Right forelimb (tissue), 1 donor: ENCODE results near the gene FBXO44.

Experiments used
- DNase-seq: peaks from one replicate; pipeline ENCODE4 v3.0.0-alpha.2; 2018

FBXO44 gene

DNA sequence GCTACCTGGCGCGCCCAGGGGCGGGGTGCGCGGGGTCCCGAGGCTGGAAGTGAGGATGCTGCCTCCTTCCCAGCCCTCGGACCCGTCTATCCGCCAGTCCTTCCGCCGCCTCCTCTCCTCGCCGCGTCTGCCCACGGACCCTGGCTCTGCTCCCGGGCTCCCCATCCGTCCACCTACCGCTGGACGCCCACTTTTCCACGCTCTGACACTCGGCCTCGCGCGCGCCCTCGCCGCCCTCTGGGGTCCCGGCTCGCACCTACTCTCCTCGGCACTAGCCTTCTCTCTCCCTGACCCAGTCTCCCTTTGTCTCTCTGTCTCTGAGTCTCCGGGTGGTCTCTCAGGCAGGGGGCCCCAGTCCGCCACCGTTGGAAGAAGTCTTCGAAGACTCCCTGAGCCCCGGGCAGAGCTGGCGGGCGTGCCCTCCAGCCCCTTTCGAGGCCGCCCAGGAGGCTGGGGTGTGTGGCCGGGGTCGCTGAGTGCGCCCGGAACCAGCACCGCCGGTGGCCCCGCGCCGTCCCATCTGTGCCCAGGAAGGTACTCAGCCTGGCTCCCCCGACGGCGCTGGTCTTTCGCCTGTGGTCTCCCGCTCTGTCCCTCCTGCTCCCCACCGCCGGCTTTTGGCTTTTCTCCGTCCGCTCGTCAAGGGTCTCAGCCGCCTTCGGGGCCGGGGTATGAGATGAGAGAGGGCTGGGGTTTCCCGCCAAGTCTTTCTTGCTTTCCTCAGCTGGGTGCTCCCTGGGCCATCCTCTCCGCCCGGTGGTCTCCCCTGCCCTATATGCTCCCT is 37.4 kb downstream of the FBXO44 start:
- no peak for DNase-seq

DNA sequence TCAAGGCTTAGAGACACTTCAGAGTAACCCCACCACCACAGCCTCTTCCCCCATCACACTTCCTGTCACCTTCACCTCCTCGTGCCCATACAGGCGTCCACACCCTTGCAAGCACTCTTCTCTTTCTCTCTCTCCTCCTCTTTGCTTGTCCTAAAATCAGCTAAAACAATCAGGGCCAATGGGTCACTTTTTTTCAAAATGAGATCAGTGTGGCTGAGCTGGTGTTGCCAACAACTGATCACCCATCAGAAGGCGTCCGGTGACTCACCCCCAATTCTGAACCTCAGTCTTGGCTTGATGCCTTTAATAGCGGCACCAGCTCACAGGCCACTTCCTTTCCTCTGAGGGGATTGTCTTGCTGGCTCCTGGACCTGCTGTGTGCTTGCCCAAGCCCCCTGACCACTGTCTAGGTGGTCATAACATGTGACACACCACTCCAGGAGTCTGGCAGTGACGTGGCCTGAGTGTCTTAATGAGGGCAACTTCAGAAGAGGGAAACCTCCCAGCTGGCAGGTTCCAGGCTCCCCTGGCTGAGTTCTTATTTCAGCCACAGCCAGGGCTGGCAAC is 38.4 kb downstream of the FBXO44 start:
- DNase-seq, result no peak

DNA sequence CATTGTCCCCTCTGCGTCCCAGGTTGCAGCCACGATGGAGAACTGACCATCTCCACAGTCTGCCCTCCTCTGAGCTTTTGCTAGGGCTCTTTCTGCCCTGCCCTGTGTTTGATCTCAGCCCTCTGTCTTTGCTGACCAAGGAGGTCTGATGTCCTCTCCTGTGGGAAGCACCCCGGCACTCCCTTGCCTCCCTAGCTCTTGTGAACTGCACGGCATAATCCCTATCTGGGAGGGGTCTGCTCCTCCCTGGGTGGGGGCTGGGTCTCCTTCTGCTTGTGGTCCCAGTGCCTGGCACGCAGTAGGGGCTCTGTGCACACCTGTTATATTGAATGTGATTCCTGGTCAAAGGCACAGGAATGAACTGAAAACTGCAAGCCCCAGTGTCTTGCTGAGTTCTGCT is 39.2 kb downstream of the FBXO44 start:
- DNase-seq, result no peak

DNA sequence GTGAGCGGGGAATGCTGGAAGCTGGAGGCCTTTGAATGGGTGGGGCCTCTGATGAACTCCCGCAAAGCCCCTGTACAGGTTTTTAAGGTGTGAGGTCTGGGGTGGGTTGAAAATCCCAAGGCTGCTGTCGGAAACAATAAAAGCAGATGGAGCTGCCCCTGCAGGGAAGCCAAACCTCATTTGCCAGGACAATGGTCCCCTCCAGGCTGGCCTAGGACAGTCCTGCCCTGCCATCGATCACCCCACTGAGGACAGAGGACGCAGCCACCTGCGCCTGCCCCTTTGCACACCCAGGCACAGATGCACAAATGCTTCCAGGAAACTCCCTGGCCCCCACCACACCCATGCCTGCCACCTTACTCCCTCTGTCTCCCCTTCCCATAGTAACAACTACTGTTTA is 41.2 kb downstream of the FBXO44 start:
- DNase-seq, result no peak

DNA sequence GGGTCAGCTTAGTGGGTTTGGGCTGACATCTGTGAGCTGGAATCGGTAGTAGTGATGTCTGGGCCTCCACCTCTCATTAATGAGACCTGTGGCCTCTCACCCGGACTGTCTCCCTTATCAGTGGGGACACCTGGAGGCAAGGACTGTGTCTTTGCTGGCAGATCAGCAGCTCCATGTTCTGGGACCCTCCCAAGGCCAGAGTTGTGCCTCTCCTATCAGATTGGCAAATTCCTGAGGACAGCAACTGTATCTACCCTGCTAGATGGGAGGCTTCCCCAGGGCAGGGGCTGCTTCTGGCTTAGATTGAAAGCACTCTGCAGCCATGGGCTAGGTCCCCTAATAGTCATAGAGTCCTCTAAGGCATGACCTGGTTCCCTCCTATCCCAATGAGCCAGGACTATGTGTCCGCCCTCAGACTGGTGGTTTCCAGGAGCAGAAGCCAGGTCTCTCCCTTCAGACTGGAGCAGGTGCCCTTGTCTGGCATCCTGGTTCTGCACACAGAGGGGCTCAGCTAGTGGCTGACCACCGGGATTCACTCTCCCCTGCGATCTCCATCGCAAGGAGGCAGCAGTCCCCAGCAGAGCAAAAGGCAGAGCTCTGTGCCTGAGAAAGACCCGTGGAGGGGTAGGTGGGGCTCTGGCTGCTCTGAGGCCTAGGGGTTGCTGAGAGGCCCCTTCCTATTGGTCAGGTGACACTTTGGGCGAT is 42.7 kb downstream of the FBXO44 start:
- no peak for DNase-seq

DNA sequence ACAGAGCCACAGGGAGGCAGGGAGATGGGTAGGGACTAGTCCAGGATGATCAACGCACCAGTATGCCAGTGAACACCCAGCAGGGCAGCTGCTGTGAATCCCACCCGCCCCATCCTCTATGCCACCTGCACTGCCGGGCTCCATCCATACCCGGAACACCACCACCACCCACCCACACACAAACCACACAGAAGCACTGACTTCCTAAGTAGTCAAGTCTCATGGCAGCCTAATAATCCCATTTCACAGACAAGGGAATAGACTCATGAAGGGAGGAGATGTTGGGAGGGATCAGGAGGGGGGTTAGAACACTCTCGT is 43.2 kb downstream of the FBXO44 start:
- DNase-seq, result no peak

DNA sequence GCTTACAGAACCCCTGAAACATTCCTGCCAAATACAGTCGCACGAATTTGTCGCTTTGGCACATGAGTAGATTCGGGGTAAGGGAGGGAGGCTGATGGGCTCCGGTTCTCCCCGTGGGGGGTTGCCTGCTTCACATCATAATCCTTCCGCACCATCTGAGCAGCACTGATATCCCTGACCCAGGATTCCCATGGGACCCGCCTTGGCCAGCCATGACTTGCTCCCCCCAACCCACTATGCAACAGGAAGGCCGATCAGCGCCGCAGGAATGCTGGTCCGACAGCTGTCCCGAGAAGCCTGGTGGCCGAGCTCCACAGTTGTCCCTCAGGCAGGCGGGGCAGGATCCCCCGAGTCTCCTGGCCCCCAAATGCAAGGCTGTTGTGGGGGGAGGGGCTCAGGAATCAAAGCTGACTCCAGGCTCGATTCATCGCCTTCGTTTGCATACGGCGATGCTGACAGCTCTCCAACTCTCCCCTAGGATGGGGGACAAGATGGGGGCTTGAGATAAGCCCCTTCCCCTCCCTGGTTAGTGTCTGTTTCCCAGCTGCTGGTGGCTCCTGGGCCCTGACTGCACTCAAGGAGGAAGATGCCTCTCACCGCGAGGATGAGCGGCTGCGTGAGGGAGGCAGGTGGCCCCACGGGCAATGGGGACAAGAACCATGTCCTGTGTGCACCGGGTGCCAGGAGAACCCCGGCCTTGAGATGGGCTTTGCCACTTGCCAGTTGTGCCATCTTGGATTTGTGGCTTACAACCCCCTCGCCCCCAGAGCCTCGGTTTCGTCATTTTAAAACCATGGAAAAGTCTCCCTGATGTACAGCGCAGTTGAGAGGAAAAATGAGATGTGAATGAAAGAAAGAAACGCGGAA is 46.2 kb downstream of the FBXO44 start:
- no peak for DNase-seq

DNA sequence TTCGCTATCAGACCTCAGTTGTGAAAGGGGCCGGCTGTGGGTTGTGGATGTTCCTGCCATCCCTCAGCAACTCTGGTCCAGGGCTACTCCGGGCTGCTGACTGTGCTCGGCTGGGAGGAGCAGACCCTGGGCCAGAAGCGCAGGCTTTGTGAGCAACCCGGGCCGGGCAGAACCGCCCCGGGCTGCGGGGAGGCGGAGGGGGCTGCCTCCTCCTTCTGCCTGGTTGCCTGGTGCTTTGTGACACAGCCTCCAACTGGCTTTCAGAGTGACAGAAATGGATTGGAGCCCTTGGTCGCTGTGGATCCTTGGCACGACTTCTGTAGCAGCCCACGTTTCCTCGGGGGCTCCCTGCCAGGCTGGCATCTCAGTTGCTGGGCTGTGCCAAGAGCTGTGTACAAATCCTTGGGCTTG is 46.9 kb downstream of the FBXO44 start:
- no peak for DNase-seq

DNA sequence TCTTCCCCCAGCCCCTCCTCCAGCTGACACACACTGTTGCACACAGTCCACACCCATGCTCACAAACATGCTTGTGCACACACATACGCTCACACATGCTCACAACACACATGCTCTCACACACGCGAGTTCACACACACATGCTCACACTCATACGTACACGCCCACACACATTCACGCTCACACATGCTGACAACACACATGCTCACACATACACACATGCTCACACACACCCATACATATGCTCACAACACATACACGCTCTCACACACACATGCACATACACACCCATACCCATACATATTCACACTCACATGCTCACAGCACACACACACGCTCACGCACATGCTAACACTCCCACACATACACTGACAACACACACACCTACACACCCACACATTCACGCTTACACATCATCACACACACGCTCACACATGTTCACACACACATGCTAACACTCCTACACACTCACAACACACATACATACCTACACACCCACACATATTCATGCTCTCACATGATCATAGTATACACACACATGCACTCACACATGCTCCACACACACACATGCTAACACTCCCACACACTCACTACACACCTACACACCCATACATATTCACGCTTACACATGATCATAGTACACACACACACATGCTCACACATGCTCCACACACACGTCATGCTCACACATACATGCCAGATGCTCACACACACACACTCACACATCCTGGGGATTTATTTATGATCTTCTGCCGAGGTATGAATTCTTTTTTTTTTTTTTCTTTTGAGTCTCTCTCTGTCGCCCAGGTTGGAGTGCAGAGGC is 47.5 kb downstream of the FBXO44 start:
- DNase-seq, result no peak

DNA sequence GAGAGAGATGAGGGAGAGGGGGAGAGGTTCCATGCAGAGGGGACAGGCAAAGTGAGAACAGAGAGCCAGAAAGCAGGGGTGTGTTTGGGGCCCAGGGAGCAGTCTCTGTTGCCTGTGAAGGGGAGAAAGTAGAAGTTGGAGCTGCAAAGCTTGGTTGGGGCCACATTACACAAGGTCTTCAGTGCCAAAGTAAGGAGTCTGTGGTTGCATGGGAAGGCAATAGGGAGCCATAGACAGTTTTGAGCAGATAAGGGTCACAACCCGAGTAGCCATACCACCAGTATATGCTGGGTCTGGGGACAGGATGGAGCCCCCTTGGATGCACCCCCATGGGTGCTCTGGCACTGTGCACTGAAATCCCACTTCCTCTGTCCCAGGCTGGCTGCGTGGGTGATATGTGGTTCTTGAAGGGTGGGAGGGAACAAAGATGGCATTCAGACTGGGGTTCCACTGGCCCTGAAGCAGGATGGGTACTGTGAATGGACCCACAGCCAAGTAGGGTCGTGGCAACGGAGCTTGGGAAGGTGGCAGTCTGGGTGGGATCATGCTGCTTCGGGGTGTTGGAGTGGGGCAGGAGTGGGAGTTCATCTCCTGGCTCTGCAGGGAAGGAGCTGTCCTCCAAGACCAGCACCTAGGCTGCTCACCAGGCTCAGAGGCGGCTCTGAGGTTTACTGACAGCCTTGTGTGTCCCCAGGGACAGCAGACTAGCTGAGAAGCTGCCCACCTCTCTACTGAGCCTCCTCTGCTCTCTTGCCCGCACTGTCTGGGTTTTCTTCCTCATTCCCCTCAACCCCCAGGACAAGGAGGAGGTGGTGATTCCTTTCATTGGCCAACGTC is 48.9 kb downstream of the FBXO44 start:
- DNase-seq, result no peak

DNA sequence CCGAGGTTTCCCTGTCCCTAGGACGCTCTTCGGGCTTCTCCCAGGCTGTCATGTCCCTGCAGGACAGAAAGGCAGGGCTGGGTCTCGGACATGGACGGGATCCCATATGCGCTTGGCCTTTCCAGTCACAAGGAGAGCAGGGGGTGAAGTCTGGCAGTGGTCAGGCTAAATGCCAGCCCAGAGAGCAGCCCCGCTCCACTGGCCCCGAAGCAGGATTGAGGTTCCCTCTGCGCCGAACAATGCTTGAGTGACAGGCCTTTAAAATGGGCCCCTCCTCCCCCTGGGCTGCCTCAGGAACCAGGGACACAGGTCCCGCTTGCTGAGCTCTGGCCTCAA is 49.5 kb downstream of the FBXO44 start:
- DNase-seq, result no peak

DNA sequence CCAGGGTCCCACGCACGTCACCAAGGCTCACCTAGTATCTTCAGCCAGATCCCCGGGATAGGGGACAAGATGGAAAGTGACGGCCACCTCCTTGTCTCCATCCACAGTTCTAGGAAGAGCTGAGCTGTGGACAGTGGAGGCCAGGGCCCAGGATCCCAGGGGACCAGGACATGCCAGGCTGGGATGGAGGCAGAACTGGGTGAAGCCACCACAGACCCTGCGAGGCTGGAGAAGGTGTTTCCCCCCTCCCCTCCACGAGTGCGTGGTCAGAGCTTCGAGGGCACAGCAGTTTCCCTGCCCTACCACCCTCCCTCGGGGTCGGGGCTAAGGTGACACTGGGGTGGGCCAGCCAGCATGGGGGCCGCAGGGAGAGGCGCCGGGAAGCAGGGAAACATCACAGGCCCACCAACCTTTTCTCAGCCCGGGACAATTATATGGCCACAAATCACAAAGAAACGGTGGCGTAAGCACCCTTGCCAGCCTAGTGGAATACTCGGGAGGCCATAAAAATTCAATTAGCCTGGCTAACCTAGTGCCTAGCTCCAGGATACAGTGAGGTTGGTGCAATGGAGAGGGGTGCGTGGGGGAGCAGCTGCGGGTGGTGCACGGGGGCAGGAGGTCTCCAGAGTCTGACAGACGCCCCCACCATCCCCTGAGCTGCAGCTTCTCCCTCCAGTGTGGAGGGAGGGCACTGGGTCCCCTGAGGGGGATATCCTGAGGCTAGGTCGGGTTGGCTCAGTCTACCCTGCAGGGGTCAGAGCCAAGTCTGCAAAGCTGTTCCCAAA is 50.2 kb downstream of the FBXO44 start:
- no peak for DNase-seq

DNA sequence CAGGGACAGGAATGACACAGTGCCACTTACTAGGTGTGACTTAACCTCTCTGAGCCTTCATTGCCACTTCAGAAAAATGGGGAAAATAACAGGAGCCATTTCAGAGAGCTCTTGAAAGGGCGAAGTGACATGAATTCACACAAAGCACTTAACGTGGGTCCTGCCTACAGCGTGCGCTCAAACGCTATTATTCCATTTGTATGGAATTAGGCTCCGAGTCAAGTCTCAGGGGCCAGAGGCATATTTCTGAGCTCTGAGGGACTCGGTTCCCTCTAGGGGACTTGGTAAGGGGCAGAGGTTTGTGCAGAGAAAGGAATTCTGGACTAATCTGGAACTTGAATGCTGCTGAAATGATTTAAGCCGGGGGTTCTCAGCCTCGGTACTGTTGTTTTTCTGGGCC is 50.9 kb downstream of the FBXO44 start:
- DNase-seq, result no peak

DNA sequence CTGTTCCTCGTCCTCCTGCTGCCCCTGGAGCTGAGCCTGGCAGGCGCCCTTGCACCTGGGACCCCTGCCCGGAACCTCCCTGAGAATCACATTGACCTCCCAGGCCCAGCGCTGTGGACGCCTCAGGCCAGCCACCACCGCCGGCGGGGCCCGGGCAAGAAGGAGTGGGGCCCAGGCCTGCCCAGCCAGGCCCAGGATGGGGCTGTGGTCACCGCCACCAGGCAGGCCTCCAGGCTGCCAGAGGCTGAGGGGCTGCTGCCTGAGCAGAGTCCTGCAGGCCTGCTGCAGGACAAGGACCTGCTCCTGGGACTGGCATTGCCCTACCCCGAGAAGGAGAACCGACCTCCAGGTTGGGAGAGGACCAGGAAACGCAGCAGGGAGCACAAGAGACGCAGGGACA is 51.6 kb downstream of the FBXO44 start:
- no peak for DNase-seq

DNA sequence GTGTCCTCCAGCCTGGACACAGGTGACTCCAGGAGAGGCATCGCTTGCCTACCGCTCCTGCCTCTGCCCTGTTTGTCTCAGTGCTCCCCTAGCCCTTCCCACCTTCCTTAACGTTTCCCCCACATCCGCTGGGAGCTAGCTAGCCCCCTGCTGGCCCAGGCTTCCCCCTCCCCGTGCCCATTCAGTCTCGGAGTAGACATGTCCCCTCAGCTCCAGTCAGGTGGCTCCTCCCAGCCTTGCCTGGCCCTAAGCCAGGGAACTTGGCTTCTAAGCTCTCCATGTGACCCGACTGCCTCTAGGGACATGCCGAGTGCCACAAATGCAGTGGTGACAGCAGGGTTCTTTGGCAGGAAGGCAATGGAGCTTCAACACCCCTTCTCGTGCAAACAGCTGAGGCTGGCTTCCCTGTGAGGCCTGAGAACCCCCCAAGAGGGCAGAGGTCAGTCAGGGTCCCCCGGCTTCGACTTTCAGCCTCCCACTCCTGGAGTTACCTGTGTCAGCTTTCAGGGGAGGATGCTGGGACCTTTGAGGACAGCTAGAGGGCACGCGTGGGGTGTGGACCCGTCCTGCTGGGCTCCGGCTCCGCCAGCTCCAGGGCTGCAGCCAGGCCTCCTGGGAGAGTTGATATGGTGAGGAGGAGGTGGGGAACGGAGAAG is 53.1 kb downstream of the FBXO44 start:
- no peak for DNase-seq

DNA sequence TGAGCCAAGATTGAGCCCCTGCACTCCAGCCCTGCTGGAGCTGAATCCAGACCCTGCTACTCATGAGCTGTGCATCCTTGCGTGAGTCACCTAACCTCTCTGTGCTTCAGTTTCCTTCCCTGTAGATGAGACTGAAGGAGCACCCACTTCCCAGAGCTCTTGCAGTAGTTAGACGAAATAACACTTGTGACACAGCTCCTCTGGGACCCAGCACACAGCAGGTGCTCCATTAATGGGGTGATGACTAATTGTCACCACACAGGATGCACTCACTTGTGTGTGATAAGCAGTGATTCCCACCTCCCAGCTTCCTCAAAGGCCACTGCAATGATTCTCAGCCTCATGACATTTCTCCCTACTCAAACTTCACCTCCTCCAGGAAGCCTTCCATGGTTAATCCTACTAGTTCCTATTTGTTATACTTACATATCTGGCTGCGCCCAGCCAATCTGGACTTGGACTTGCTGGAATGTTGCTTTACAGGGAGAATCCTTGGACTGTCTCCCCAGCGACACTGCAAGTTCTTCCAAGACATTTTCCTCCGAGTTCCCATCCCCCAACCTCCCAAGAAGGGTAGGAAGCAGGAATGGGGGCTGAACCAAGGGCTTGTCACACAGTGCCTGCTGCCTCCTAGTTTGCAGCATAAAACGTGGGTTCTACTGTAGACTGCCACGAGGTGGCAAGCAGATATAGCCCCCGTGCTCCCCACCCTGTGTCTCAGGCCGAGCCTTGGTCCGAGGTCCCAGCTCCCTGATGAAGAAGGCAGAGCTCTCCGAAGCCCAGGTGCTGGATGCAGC is 54.1 kb downstream of the FBXO44 start:
- no peak for DNase-seq

DNA sequence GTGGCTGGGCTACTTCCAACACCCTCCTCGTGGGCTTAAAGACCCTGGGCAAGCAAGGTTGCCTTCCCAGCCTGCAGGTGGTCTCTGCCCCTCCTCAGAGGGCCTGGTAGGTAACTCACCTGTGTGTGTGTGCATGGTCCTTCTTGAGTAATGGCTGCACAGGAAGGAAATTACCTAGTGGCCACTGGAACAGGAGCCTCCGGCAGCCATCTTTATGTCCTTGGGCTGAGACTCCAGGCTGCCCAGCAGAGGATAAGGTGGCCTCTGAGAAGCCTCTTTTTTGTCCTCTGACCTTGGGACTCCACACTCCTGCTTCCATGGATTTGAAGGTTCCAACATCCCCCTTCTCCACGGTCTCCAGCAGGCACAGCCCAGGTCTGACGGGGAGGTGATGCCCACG is 56.8 kb downstream of the FBXO44 start:
- DNase-seq, result no peak

DNA sequence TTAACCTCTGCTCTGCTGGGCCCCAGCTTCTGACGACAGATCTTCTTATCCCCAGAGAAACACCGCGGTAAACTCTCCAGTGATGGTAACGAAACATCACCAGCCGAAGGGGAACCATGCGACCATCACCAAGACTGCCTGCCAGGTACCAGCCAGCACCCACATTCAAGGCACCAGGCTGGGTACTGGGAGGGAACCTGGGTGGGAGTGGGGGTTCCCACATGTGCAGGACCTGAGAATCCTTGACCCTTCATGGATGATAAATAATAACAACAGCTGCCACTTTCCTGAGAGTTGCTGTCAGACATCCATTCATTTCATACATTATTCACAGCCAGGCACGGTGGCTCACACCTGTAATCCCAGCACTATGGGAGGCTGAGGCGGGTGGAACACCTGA is 57.6 kb downstream of the FBXO44 start:
- no peak for DNase-seq
